HG03196 (cell line): ENCODE results near the gene LAMC3.
"Not testable (repeated sequence)": the region's sequence is repeated elsewhere in the genome, so short reads cannot be mapped to it uniquely, and the experiment has no call there.

Experiments
- ATAC-seq: cut with Tn5 transposase; IDR thresholded peaks from one replicate; pipeline ENCODE4 v1.9.1; 2021; ENCODE audit not compliant: unreplicated experiment

LAMC3 gene

DNA sequence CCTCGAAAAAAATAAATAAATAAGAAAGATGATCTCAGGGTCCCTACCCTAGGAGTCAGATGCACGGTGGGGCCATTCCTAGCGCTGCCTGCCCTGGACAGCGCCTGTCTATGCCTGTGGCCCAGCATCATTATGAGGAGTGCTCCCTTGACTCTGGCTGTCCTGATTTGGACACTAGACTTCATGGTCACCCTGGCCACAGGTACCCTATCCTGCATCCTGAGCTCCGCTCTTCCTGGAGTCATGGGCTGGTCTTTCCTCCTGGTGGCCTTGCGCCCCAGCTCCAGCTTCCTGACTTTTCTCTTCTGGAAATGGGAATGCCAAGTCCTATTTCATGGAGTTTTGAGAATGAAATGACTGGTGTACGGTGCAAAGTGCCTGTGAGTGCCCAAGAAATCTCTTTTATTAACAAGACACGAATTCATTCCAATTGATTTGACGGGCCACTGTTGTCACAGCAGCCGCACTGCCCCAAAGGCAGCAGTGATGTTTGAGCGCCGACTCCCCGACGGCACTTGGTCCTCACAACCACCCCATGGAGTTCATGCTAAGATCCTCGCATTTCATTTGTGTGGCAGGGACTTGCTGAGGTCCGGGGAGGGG lies 86.8 kb downstream of the LAMC3 start:
- ATAC-seq: no peak

DNA sequence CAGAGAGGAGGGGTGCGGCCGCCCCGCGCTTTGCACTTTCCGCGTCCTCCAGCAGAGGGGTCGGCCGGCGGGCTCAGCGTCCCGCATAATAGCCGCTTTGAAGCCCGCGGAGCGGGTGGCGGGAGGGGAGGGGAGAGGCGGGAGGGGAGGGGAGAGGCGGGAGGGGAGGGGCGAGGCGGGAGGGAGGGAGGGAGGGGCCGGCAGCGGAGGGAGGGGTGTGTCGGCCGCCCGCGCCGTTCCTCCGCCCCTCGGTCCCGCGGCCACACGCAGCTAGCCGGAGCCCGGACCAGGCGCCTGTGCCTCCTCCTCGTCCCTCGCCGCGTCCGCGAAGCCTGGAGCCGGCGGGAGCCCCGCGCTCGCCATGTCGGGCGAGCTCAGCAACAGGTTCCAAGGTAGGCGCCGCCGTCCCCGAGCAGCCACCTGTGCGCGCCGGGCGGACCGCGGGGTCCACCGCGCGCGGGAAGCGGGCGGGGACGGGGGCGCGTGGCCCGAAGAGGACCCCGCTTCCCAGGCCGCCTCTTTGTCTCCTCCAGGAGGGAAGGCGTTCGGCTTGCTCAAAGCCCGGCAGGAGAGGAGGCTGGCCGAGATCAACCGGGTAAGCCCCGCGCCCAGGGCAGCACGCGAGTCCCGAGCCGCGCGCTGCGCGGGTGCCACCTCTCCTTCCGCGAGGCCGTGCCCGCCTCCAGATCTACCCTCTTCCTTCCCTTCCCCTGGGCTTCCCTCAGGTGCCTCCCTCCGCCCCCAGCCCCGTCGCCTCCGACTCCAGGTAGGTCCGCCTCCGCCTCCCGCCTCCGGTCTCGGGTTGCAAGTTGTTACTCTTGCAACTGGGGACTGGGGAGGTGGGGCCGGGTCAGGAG lies 87.5 kb downstream of the LAMC3 start, which contains the start of gene AIF1L:
Gene AIF1L, plus strand, starts transcription at position 263 of the 857 bp plus-strand sequence. Its CDS starts 99 bp downstream, at position 362.
- no peak for ATAC-seq

DNA sequence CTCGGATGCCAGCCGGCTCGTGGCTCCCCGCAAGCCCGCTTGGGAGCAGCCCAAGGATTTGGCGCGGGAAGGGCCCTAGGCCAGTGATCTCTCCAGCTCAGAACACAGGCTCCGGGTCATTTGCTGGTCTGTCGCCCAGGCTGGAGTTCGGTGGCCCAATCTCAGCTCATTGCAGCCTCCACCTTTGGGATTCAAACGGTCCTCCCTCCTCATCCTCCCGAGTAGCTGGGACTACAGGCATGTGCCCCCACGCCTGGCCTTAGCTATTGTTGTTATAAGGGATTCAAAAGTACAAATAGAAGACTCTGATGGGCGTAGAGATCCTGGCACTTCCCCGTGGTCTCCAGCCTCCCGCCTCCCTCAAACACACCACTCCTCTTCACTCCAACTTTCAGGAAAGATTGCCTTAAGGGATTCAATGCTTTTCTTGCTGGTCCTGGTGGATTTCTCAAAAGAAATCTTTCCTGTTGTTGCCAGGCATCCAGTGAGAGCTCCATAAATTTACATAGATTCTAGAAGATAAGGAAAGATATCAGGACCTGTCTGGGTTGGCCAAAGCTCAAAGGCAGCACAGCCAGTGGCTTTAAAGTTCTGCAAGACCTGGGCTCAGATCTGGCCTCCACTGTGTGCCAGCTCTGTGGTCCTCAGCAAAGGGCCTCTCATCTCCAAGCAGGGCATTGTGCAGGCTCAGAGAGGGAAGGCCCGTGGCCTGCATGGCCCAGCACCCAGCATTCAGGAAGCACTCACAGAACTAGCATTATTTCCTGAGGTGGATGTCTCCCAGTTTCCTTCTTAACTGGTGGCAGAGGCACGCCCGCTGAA lies 88.4 kb downstream of the LAMC3 start:
- ATAC-seq: no peak

DNA sequence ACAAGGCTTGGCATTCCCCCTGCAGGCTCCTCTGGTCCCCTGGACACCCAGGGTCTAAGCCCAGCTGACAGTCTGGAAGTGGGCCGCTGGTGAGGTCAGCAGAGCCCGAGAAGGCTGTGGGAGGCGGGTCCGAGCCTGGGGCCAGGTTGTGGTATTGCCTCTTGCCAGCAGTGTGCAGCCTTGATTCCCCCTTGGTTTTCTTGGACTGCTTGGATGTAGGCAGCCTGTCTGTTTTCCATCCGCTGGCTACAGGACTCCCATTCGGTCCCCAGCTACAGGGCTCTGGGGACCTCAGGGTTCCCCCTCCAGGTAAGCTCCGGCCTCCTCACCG lies 88.9 kb downstream of the LAMC3 start:
- ATAC-seq: no peak

DNA sequence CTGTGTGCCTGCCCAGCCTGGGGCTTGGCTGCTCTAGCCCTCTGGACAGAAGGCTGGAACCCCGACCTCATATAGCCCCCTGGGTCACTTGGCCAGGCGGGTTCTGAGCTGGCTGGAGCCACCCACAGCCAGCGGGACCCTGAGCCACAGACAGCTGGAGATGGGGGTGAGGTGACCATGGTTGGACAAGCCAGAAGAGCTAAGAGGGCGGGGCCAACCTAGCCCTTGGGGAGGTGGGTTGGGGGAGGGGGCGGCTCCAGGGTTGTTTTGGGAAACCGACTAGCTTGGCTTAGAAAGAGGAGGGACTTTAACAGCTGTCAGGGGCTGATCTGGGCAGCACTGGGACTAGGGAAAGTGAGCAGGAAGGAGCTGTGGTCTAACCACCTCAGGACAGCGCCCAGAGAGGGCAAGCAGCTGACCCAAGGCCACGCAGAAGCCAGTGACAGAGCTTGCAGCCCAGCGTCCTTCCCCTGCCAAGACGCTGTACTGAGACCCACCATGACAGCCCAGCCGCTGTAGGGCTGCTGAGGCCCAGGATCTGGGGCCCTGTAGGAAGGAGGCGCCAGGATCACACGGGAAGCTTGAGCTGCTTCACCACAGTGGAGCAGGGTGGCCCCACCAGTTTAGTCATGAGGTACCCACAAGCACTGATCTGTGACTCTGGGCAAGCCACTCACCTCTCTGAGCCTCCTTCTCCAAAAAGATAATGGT lies 89.6 kb downstream of the LAMC3 start:
- ATAC-seq: no peak

DNA sequence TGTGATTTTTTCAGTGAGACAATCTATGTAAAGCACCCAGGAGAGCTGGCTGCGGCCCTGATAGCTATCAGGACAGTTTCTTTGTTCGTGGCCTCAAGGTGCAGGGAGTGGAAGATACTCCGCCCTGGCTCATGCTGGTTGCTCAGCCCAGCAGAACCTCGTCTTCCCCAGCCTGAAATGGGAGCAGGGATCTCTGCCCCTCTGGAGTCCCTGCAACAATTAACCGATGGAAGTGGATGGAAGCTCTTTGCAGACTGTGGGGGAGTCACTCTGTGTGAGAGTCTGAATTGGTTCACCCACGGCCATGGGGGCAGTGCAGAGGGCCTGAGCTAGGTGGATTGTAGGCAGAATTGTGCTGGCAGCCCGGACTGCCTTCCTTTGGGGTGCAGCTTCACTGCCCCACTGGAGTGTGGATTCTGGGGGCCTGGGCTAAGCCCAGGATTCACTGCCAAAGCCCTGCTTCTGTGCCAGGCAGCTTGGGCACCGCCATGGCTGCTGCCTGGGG lies 90.2 kb downstream of the LAMC3 start:
- no peak for ATAC-seq

DNA sequence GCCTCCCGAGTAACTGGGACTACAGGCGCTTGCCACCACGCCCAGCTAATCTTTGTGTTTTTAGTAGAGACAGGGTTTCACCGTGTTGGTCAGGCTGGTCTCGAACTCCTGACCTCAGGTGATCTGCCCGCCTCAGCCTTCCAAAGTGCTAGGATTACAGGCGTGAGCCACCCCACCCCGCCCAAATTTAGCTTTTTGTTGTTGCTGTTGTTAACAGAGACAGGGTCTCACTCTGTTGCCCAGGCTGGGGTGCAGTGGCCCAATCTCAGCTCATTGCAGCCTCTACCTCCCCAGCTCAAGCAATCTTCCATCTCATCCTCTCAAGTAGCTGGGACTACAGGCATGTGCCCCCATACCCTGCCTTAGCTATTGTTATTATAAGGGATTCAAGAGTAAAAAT lies 90.9 kb downstream of the LAMC3 start:
- not testable (repeated sequence) for ATAC-seq

DNA sequence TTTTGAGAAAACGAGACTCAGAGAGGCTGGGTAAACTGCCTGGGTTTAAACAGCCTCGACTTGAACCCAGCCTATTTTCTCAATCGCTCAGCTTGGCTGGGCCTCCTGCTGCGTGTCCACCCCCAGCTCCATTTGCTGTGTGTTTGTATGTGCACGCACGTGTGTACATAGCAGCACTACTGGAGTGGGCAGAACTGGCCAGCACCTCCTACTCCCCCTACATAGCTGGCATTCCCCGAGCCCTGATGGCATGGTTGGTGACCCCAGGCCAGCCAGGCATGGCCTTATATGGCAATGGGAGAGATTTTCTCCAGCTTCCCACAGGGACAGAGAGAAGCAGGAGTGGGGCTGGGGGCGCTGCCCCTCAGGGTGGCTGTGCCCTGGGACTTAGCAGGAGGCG lies 91.5 kb downstream of the LAMC3 start:
- ATAC-seq: no peak

DNA sequence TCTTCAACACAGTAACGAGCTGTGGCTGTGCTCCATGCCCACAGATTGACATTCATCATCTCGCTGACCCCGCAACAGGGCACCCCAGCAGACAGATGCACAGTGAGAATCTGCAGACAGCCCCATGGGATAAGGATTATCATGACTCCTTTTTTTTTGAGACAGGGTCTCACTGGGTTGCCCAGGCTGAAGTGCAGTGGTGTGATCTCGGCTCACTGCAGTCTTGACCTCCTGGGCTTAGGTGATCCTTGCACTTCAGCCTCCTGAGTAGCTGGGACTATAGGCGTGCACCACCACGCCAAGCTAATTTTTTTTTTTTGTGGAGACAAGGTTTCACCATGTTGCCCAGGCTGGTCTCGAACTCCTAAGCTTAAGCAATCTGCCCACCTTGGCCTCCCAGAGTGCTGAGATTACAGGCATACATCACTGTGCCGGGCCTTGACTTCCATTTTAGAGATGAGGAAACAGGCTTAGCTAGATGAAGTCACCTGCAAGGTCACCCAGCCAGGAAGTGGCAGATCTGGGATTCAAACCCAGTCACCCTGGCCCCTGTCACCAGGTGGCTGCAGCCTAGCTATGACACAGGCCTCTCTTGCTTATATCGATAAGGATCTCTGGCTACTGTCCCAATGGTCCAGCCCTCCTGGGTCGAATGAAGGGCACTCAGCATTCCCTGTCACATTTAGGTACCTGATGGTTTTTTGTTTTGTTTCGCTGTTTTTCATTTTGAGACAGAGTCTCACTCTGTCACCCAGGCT lies 92.4 kb downstream of the LAMC3 start:
- no peak for ATAC-seq

DNA sequence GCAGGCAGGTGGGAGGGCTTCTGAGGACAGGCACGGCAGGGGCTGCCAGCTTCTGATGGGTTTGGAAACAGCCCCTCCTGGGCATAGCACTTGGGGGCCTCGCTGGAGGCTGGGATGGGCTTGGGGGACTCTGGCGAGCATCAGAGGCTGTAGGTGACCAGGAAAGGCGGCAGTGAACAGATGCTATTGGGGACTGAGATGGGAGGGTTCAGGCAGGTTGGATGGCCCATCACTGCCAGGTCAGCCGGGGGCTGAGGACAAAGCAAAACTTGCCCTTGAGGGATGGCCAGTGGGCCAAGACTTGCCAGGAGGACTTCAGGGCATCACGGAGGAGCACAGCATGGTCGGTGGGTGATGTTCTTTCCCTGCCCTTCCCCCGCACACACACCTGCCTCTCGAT lies 94.0 kb downstream of the LAMC3 start:
- ATAC-seq: no peak

DNA sequence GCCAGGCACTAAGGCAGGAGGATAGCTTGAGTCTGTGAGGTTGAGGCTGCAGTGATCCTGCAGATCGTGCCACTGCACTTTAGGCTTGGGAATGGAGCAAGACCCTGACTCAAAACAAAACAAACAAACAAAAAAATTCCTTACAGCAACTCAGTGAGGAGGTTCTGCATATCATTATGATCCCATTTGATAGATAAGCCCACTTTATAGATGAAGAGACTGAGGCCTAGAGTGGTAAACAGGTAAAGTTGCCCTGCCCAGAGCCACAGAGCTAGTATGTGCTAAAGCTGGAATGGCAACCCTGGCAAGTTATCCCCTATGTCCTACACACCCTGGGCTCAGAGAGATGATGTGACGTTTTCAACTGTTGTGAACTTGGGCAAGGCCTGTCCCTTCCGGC lies 94.6 kb downstream of the LAMC3 start:
- ATAC-seq: no peak

DNA sequence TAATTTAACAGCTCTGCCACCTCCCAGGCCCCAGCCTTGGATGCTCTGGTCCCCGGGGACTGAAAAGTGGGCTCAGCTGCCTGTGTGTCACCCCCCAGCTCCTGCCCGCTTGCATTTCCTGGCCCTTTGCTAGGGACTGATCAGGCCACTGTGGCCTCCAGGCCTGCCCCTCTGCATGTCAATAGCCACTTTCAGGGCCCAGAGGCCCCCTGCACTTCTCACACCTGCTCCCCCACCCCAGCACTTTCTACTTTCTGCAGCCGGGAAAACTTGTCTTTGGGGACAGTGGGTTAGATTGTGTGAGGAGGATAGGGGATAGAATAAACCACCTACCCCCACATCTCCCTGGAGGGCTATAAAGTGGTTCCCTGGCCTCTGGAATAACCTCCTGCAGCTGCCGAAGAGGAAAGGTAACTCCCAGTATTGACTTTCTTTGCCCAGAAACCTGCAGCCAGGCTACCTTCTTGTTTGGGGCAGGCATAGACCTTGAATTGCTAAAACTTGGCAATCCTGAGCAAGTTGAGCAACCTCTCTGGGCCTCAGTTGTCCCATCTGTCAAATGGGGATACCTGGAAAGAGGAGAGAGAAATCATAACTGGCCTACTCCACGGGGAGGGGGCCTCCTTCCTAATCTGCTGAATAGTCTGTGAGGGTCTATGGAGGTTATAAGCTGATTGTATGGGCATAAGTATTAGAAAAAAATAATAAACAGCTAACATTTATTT lies 95.2 kb downstream of the LAMC3 start:
- no peak for ATAC-seq

DNA sequence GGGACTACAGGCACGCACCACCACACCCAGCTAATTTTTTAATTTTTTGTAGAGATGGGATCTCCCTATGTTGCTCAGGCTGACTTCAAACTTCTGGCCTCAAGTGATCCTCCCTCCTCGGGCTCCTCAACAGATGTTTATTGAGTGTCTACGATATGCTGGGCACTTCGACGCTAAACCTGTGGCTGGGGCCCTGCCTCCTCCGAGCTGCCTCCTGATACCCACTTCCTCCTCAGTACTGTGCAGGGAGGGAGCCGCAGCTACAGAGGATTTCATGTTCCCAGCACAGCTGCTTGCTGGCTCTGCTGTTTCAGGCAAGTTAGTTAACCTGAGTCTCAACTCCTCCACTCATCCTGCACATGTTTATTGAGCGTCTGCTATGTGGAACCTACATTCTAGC lies 97.0 kb downstream of the LAMC3 start:
- no peak for ATAC-seq

DNA sequence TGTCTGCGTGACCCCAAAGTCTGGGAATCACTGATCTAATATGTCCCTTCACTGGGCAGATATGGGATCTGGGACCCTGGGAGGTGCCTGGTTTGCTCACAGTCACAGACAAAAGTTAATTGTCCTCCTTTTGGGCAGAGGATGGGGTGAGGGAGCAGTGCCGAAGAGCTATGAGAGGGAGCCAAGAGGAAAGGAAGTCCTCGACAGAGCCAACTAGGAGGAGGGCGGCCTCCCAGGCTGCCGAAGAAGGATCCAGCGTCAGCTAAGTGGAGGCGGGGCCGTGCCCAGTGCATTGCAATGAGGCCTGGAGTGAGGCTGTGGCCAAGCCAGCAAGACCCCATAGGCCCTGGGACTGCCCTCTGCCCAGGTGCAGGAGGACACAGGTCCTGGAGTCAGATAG lies 98.8 kb downstream of the LAMC3 start:
- no peak for ATAC-seq

DNA sequence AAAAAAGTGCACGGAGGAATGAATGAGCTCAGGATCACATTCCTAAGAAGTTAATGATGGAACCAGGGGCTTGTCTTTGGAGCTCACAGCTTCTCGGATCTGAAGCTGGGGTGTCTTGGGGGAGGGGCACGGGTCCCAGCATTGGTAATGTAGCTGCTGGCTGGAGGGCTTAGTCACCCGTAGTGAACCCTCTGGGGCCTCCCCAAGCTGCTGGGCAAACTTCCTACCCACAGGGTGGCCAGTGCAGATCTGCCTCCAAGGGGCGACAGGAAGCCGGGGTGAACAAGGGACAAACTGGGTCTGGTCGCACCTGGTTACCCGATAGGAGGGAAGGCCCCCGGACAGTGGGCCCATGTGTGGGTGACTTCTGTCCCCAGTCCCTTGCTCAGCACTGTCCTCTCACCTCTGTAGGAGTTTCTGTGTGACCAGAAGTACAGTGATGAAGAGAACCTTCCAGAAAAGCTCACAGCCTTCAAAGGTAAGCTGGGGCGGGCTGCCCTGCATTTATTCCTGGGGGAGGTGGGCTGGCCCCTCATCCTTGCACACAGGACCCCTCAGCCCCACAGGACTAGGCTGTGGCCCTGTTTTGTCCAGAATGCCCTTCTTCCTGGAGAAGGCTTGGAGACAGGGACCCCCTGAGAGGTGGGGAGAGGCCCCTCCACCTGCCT lies 102.3 kb downstream of the LAMC3 start:
- ATAC-seq: no peak

DNA sequence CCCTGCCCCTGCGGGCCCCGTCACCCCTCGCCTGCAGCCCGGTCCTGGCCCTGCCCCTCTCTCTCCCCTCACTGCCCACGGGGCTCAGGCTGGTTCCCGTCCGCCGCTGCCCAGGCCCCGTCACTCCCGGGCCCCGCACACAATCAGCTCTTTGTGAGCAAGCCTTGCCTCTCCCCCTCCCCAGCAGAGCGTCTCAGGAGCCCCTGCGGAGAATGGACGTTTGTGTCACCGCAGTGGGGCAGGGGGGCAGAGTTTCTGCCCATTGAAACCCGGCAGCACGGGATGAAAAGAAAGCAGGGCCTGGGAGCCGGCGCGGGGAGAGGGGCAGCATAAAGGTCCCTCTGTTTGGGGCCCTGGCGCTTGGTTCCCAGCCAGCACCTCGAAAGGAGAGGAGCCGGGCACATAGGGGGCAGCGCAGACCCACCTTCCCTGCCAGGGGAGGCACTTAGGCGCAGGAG lies 102.9 kb downstream of the LAMC3 start:
- no peak for ATAC-seq

DNA sequence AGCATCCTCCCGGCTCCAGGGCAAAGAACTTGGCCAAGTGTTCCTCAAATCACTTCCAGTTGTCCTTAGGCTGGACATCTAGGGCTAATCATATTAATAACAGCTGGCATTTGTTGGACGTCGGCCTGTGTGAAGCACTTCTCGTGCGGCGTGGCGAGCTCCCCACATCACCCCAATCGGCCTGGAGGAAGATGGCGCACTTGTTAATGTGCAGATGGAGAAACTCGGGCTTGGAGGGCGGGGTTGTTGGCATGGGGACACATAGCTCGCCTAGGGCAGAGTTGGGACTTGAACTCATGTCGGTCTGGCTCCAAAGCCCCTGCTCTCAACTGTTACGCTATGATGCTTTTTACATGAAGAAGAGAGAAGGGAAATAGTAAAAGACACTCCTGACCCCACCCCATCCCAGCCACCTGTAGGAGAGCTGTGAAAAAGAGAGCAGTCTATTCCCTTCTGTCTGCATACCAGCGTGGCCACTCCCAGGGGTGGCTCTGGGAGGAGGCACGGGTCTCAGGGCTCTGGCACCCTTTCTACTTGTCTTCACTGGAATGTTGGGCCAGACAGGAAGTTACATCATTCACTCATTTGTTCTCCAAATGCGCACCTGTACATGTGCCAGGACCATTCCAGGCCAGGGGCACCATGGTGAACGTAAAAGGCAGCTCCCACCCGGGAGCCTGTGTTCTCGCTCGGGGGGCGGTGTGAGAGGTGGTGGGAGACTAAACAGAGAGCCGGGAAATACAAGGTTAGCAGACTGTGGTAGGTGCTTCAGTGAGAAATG lies 103.6 kb downstream of the LAMC3 start:
- ATAC-seq: no peak

DNA sequence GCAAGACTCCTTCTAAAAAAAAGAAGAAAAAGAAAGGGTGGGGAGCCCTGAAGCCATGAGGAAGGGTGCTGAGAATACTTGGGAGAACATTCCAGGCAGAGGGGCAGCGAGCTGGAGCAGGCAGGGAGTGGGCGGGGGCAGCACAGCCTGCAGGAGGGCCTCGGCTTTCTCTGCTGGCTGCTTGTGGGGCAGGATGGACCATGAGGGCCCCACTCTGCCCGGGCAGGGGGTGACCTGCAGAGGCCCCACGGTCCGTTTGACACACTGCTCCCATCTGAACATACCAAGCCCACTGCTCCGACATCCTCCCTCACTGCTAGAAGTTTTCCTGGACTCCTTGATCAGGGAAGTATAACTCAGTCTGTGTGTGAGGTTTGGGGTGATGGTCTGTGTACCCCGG lies 104.7 kb downstream of the LAMC3 start:
- ATAC-seq: no peak
